ENCODE data around the gene NFAM1. TPM values are rescaled to one million over a fixed set of nuclear protein-coding genes. Genes with fewer than 3 reads are reported as not detected.
A peak's percentile ranks its signal among the peaks of the same experiment; 100 is the strongest.

The NFAM1 gene
- total RNA-seq, 2 donors from 2014 or later: 0.15 to 0.40 TPM

- no peak for ATAC-seq (replicated peaks)
- peaks cover 3% of the 10 kb centered on the region for H3K27me3 Mint-ChIP-seq
- H3K9me3 Mint-ChIP-seq: no peaks in the 10 kb centered on the region
- H3K4me3 Mint-ChIP-seq: no peak overlapping the region
- no peak overlapping the region for H3K27ac Mint-ChIP-seq
- H3K4me1 Mint-ChIP-seq: no peaks in the 10 kb centered on the region
- H3K36me3 Mint-ChIP-seq (ENCODE audit: low read depth): no peaks in the 10 kb centered on the region
These were observed 44.6 kb downstream of the NFAM1 start for GRCh38 chr22:42387631-42388030.

GRCh38 chr22:42385696-42386095 is 46.5 kb downstream of the NFAM1 start:
- no peaks in the 10 kb centered on the region for H3K4me1 Mint-ChIP-seq
- no peak overlapping the region for H3K4me3 Mint-ChIP-seq
- H3K36me3 Mint-ChIP-seq (ENCODE audit: low read depth): no peaks in the 10 kb centered on the region
- H3K9me3 Mint-ChIP-seq: no peaks in the 10 kb centered on the region
- H3K27ac Mint-ChIP-seq: no peak overlapping the region
- H3K27me3 Mint-ChIP-seq: peaks cover 3% of the 10 kb centered on the region
- ATAC-seq (replicated peaks): no peak

GRCh38 chr22:42384506-42384905 is 47.7 kb downstream of the NFAM1 start:
- Mint-ChIP-seq H3K4me1 (no peaks in the 10 kb centered on the region), H3K4me3 (no peak overlapping the region), H3K36me3 (ENCODE audit: low read depth) (no peaks in the 10 kb centered on the region), H3K27me3 (no peaks in the 10 kb centered on the region), H3K27ac (no peak overlapping the region), H3K9me3 (no peaks in the 10 kb centered on the region)
- no peak for ATAC-seq (replicated peaks)

- no peaks in the 10 kb centered on the region for H3K36me3 Mint-ChIP-seq (ENCODE audit: low read depth)
- H3K27ac Mint-ChIP-seq: no peak overlapping the region
- ATAC-seq (replicated peaks): no peak
- H3K27me3 Mint-ChIP-seq: no peaks in the 10 kb centered on the region
- no peaks in the 10 kb centered on the region for H3K4me1 Mint-ChIP-seq
- H3K9me3 Mint-ChIP-seq: no peaks in the 10 kb centered on the region
- no peak overlapping the region for H3K4me3 Mint-ChIP-seq
These were observed 48.3 kb downstream of the NFAM1 start for GRCh38 chr22:42383851-42384417.

GRCh38 chr22:42383287-42383686 is 48.9 kb downstream of the NFAM1 start:
- no peaks in the 10 kb centered on the region for H3K9me3 Mint-ChIP-seq
- H3K27ac Mint-ChIP-seq: no peak overlapping the region
- no peaks in the 10 kb centered on the region for H3K36me3 Mint-ChIP-seq (ENCODE audit: low read depth)
- no peaks in the 10 kb centered on the region for H3K4me1 Mint-ChIP-seq
- ATAC-seq (replicated peaks): no peak
- no peaks in the 10 kb centered on the region for H3K27me3 Mint-ChIP-seq
- H3K4me3 Mint-ChIP-seq: no peak overlapping the region

- Mint-ChIP-seq H3K27me3 (peaks cover 3% of the 10 kb centered on the region), H3K27ac (no peak overlapping the region), H3K36me3 (ENCODE audit: low read depth) (no peaks in the 10 kb centered on the region), H3K4me1 (no peaks in the 10 kb centered on the region), H3K9me3 (no peaks in the 10 kb centered on the region), H3K4me3 (no peak overlapping the region)
- no peak for ATAC-seq (replicated peaks)
These were observed 51.2 kb downstream of the NFAM1 start for GRCh38 chr22:42380769-42381551.

- no peak overlapping the region for H3K27ac Mint-ChIP-seq
- H3K9me3 Mint-ChIP-seq: no peaks in the 10 kb centered on the region
- H3K4me1 Mint-ChIP-seq: no peaks in the 10 kb centered on the region
- no peaks in the 10 kb centered on the region for H3K36me3 Mint-ChIP-seq (ENCODE audit: low read depth)
- no peak for ATAC-seq (replicated peaks)
- no peak overlapping the region for H3K4me3 Mint-ChIP-seq
- peaks cover 3% of the 10 kb centered on the region for H3K27me3 Mint-ChIP-seq
These were observed 52.2 kb downstream of the NFAM1 start for GRCh38 chr22:42379966-42380537.

GRCh38 chr22:42376711-42377554 is 55.3 kb downstream of the NFAM1 start:
- Mint-ChIP-seq H3K4me1 (no peaks in the 10 kb centered on the region), H3K36me3 (ENCODE audit: low read depth) (no peaks in the 10 kb centered on the region), H3K9me3 (no peaks in the 10 kb centered on the region), H3K4me3 (no peak overlapping the region), H3K27ac (no peak overlapping the region), H3K27me3 (peaks cover 3% of the 10 kb centered on the region)
- no peak for ATAC-seq (replicated peaks)

- Mint-ChIP-seq H3K36me3 (ENCODE audit: low read depth) (no peaks in the 10 kb centered on the region), H3K9me3 (no peaks in the 10 kb centered on the region), H3K27me3 (peaks cover 3% of the 10 kb centered on the region), H3K4me3 (no peak overlapping the region), H3K27ac (no peak overlapping the region), H3K4me1 (no peaks in the 10 kb centered on the region)
- ATAC-seq (replicated peaks): no peak
These were observed 56.2 kb downstream of the NFAM1 start for GRCh38 chr22:42375982-42376381.

- Mint-ChIP-seq H3K27me3 (peaks cover 4% of the 10 kb centered on the region), H3K27ac (no peak overlapping the region), H3K9me3 (no peaks in the 10 kb centered on the region), H3K4me3 (no peak overlapping the region), H3K36me3 (ENCODE audit: low read depth) (no peaks in the 10 kb centered on the region), H3K4me1 (no peaks in the 10 kb centered on the region)
- no peak for ATAC-seq (replicated peaks)
These were observed 59.2 kb downstream of the NFAM1 start for GRCh38 chr22:42372976-42373375.

GRCh38 chr22:42371501-42371900 is 60.7 kb downstream of the NFAM1 start:
- no peaks in the 10 kb centered on the region for H3K4me1 Mint-ChIP-seq
- no peaks in the 10 kb centered on the region for H3K36me3 Mint-ChIP-seq (ENCODE audit: low read depth)
- H3K9me3 Mint-ChIP-seq: no peaks in the 10 kb centered on the region
- ATAC-seq (replicated peaks): no peak
- peaks cover 8% of the 10 kb centered on the region for H3K27me3 Mint-ChIP-seq
- no peak overlapping the region for H3K27ac Mint-ChIP-seq
- H3K4me3 Mint-ChIP-seq: no peak overlapping the region

- no peak for ATAC-seq (replicated peaks)
These were observed 61.1 kb downstream of the NFAM1 start for GRCh38 chr22:42371099-42371498.

GRCh38 chr22:42369250-42370041 is 62.8 kb downstream of the NFAM1 start:
- Mint-ChIP-seq H3K9me3 (no peaks in the 10 kb centered on the region), H3K27me3 (peaks cover 8% of the 10 kb centered on the region), H3K4me1 (no peaks in the 10 kb centered on the region), H3K36me3 (ENCODE audit: low read depth) (no peaks in the 10 kb centered on the region), H3K4me3 (peak overlapping the region; percentile 84), H3K27ac (peak overlapping the region; percentile 71)
- peak; percentile 99 for ATAC-seq (replicated peaks)

More at GRCh38 chr22:42371099-42371498, 61.1 kb downstream of the NFAM1 start:
- no peak overlapping the region for H3K4me3 Mint-ChIP-seq
- H3K9me3 Mint-ChIP-seq: no peaks in the 10 kb centered on the region
- H3K4me1 Mint-ChIP-seq: no peaks in the 10 kb centered on the region
- H3K27ac Mint-ChIP-seq: no peak overlapping the region
- peaks cover 8% of the 10 kb centered on the region for H3K27me3 Mint-ChIP-seq
- no peaks in the 10 kb centered on the region for H3K36me3 Mint-ChIP-seq (ENCODE audit: low read depth)
